OCI-LY7 (cell line): ENCODE results near the gene TIRAP. TPM values are rescaled to one million over a fixed set of nuclear protein-coding genes. Genes with fewer than 3 reads are reported as not detected.
A peak's percentile ranks its signal among the peaks of the same experiment; 100 is the strongest.

ENCODE experiments used
- BruUV-seq: library from RNA; stranded (reverse); fragments of 400-500 nt; replicated peaks from 2 replicates; lab custom pipeline; 2021; lab: Mats Ljungman, UMichigan
- CTCF ChIA-PET: fragments of 300-600 bp; sonication (Branson Sonifier 250); formaldehyde crosslinking; loops from one replicate; lab custom pipeline; 2022; ENCODE audit warnings: antibody characterized with exemption; ENCODE audit not compliant: unreplicated experiment; lab: Charles Lee
- POLR2A ChIA-PET: fragments of 300-600 bp; sonication (Branson Sonifier 250); formaldehyde crosslinking; loops from one replicate; lab custom pipeline; 2022; ENCODE audit warnings: antibody characterized with exemption; lab: Charles Lee
- DNase-seq: peaks from one replicate; pipeline ENCODE4 v3.0.0-alpha.2; 2015; ENCODE audit warnings: low spot score
- H2AFZ ChIP-seq: fragments of 200-600 bp; sonication (generic), shearing (Covaris generic); 2 replicates; pipeline ENCODE4 v1.6.1; 2014; ENCODE audit warnings: mild to moderate bottlenecking, antibody characterized with exemption, low read length, moderate library complexity
- H3K27ac ChIP-seq: fragments of 200-600 bp; sonication (generic); 2 replicates; pipeline ENCODE4 v1.5.1; 2014; ENCODE audit warnings: mixed run types, low read depth, mild to moderate bottlenecking, moderate library complexity, low read length, inconsistent platforms; ENCODE audit not compliant: poor library complexity, severe bottlenecking
- H3K36me3 ChIP-seq: fragments of 200-600 bp; sonication (generic); 2 replicates; pipeline ENCODE4 v1.6.1; 2014; ENCODE audit warnings: mild to moderate bottlenecking, antibody characterized with exemption, low read length, moderate library complexity, mixed read lengths; ENCODE audit not compliant: insufficient read depth
- H3K4me1 ChIP-seq: fragments of 200-600 bp; sonication (generic); 2 replicates; pipeline ENCODE4 v1.5.1; 2014; ENCODE audit warnings: mild to moderate bottlenecking, low read length; ENCODE audit not compliant: insufficient read depth, poor library complexity, severe bottlenecking
- H3K4me2 ChIP-seq: fragments of 200-600 bp; sonication (generic); 2 replicates; pipeline ENCODE4 v1.6.1; 2014; ENCODE audit warnings: mild to moderate bottlenecking, low read length
- H3K4me3 ChIP-seq: fragments of 200-600 bp; sonication (generic); 2 replicates; pipeline ENCODE4 v1.5.1; 2014; ENCODE audit warnings: mild to moderate bottlenecking, low read depth, low read length; ENCODE audit not compliant: poor library complexity, severe bottlenecking
- H3K79me2 ChIP-seq: fragments of 200-600 bp; sonication (generic); 2 replicates; pipeline ENCODE4 v1.6.1; 2016; ENCODE audit warnings: low read depth, mild to moderate bottlenecking, low read length, moderate library complexity, mixed read lengths; ENCODE audit not compliant: insufficient read depth
- H3K9me2 ChIP-seq: fragments of 200-600 bp; sonication (generic); 2 replicates; pipeline ENCODE4 v1.6.1; 2016; ENCODE audit warnings: mild to moderate bottlenecking, low read length, mixed read lengths; ENCODE audit not compliant: insufficient read depth
- H3K9me3 ChIP-seq: fragments of 200-600 bp; sonication (generic); 2 replicates; pipeline ENCODE4 v1.6.1; 2014; ENCODE audit warnings: mild to moderate bottlenecking, mixed run types, low read length, mixed read lengths
- H4K20me1 ChIP-seq: fragments of 200-600 bp; sonication (generic); 2 replicates; pipeline ENCODE4 v1.6.1; 2014; ENCODE audit warnings: mild to moderate bottlenecking, antibody characterized with exemption, low read length, moderate library complexity, mixed read lengths; ENCODE audit not compliant: insufficient read depth
- CTCF ChIP-seq: fragments of 200-600 bp; sonication (generic); conservative IDR thresholded peaks from 2 replicates; pipeline ENCODE4 v1.5.1; 2014; ENCODE audit warnings: mild to moderate bottlenecking, antibody characterized with exemption, low read length, moderate library complexity, mixed read lengths
- EZH2phosphoT487 ChIP-seq: fragments of 200-600 bp; sonication (generic); IDR thresholded peaks from 2 replicates; pipeline ENCODE4 v1.6.1; 2018; ENCODE audit warnings: low read depth, borderline replicate concordance, mild to moderate bottlenecking, mixed run types, antibody characterized with exemption, low read length, moderate library complexity, mixed read lengths
- intact Hi-C: fragments of 100-400 bp; cut with micrococcal nuclease; formaldehyde crosslinking; loops from one replicate; pipeline ENCODE4 v1.10.0; 2022; ENCODE audit not compliant: unreplicated experiment
- total RNA-seq, 2 experiments: library from RNA; depleted of rRNA in 1 of 2; stranded (reverse); fragments of >200 nt in 1 of 2; shearing (Covaris generic) in 1 of 2; gene quantifications; 2 replicates each; pipeline ENCODE4 v1.2.3, GENCODE V29; 2014 to 2022

TIRAP gene
- total RNA-seq, 2 experiments from 2014 or later = 3.4 to 9.8 TPM

- CTCF ChIA-PET = interaction anchor here (0.5 kb wide), 2 partner anchors 151 to 176 kb away, joined by 4 read pairs; no protein-coding TSS in a partner anchor
- no peak for TF ChIP-seq EZH2phosphoT487
- TF ChIP-seq CTCF = no peak
- peak within 1 kb of the TSS; percentile 71 for H3K27ac ChIP-seq
- H3K4me3 ChIP-seq = peak within 1 kb of the TSS; percentile 92
- peaks cover 17% of the 10 kb centered on the region for H3K4me1 ChIP-seq
- H3K9me2 ChIP-seq = no peaks in the 10 kb centered on the region
- intact Hi-C loops = loop anchor here (2.0 kb wide), 2 partner anchors 51 to 117 kb away; partner anchors contain the start of gene ST3GAL4
- DNase-seq = peak; percentile 89
- H3K36me3 ChIP-seq = peaks cover 46% of the 10 kb centered on the region
- H2AFZ ChIP-seq = peak within 1 kb of the TSS; percentile 90
- peaks cover 27% of the 10 kb centered on the region; the same call in 1 of the 2 replicates for H3K79me2 ChIP-seq
- H3K4me2 ChIP-seq = peak within 1 kb of the TSS; percentile 90
- POLR2A ChIA-PET = interaction anchor here (0.6 to 1.8 kb wide), 10 partner anchors 12 to 674 kb away, joined by 3 to 4 read pairs (median 3); partner anchors contain the start of genes FOXRED1, SRPRA and ST3GAL4
- no peaks in the 10 kb centered on the region for H4K20me1 ChIP-seq
- no peaks in the 10 kb centered on the region for H3K9me3 ChIP-seq
- no TSS peak for BruUV-seq
Observed at GRCh38 chr11:126303623-126304456, 20.9 kb downstream of the TIRAP start, which contains the start of gene DCPS. Gene DCPS (plus strand): TSS chr11:126304060. CDS start chr11:126304081, 21 bp downstream.

GRCh38 chr11:126304457-126305075, 21.7 kb downstream of the TIRAP start:
- DNase-seq = peak; percentile 23
- H3K36me3 ChIP-seq = peaks cover 39% of the 10 kb centered on the region
- H3K9me2 ChIP-seq = no peaks in the 10 kb centered on the region
- peak overlapping the region; percentile 71 for H3K27ac ChIP-seq
- no peaks in the 10 kb centered on the region for H3K9me3 ChIP-seq
- CTCF ChIA-PET = interaction anchor here (0.5 kb wide), 2 partner anchors 152 to 175 kb away, joined by 4 read pairs; no protein-coding TSS in a partner anchor
- peak overlapping the region; percentile 90 for H2AFZ ChIP-seq
- intact Hi-C loops = loop anchor here (2.0 kb wide), 2 partner anchors 50 to 116 kb away; partner anchors contain the start of gene ST3GAL4
- H3K4me3 ChIP-seq = peak overlapping the region; percentile 92
- POLR2A ChIA-PET = interaction anchor here (0.6 to 1.8 kb wide), 12 partner anchors 11 to 675 kb away, joined by 3 to 7 read pairs (median 3); partner anchors contain the start of genes FOXRED1, SRPRA and ST3GAL4
- no peak for TF ChIP-seq EZH2phosphoT487
- TF ChIP-seq CTCF = no peak
- H3K4me2 ChIP-seq = peak overlapping the region; percentile 90
- H3K79me2 ChIP-seq = peaks cover 27% of the 10 kb centered on the region; the same call in 1 of the 2 replicates
- H4K20me1 ChIP-seq = no peaks in the 10 kb centered on the region
- peaks cover 17% of the 10 kb centered on the region for H3K4me1 ChIP-seq
- BruUV-seq = TSS peak; percentile 77
